Measurements from ENCODE around the gene ITIH5. TPM values are rescaled to one million over a fixed set of nuclear protein-coding genes. Genes with fewer than 3 reads are reported as not detected.
"Not testable (repeated sequence)": the region's sequence is repeated elsewhere in the genome, so short reads cannot be mapped to it uniquely, and the experiment has no call there.

The ITIH5 gene
- total RNA-seq, 2 donors from 2014 or later, result 15.9 to 74.5 TPM

GRCh38 chr10:7696545-7696944 is 29.8 kb upstream of the ITIH5 start:
- ATAC-seq (ENCODE audit: insufficient number of reproducible peaks, low FRiP score, low read depth) (no peak), DNase-seq (ENCODE audit: low spot score) (peak; percentile 16)
- TF ChIP-seq CTCF (IDR thresholded peaks at IDR 0.05), result no peak
- Histone ChIP-seq H3K36me3 (no peaks in the 10 kb centered on the region), H3K9me3 (no peaks in the 10 kb centered on the region), H3K27me3 (replicated peaks; ENCODE audit: insufficient read depth) (no peaks in the 10 kb centered on the region), H3K27ac (peak overlapping the region; percentile 21 to 77), H3K4me3 (peak overlapping the region; percentile 19), H3K4me1 (ENCODE audit: control insufficient read depth in 1 of 2, low read depth in 2 of 2) (peaks cover 11 to 24% of the 10 kb centered on the region in 2 donors)

- H3K27ac ChIP-seq; H3K4me3 ChIP-seq; DNase-seq (ENCODE audit: low spot score); H3K36me3 ChIP-seq; ATAC-seq (ENCODE audit: insufficient number of reproducible peaks, low FRiP score, low read depth); H3K9me3 ChIP-seq; H3K27me3 ChIP-seq (replicated peaks; ENCODE audit: insufficient read depth): not testable (repeated sequence)
- peaks cover 11 to 23% of the 10 kb centered on the region in 2 donors for H3K4me1 ChIP-seq (ENCODE audit: control insufficient read depth in 1 of 2, low read depth in 2 of 2)
These were observed 26.4 kb upstream of the ITIH5 start for GRCh38 chr10:7693194-7693593.

GRCh38 chr10:7692368-7692767 is 25.6 kb upstream of the ITIH5 start:
- not testable (repeated sequence) for H3K4me3 ChIP-seq; ATAC-seq (ENCODE audit: insufficient number of reproducible peaks, low FRiP score, low read depth); H3K9me3 ChIP-seq; DNase-seq (ENCODE audit: low spot score); H3K27ac ChIP-seq; H3K27me3 ChIP-seq (replicated peaks; ENCODE audit: insufficient read depth); H3K36me3 ChIP-seq
- H3K4me1 ChIP-seq (ENCODE audit: control insufficient read depth in 1 of 2, low read depth in 2 of 2), result peaks cover 8 to 15% of the 10 kb centered on the region in 2 donors

- not testable (repeated sequence) for H3K4me3 ChIP-seq; ATAC-seq (ENCODE audit: insufficient number of reproducible peaks, low FRiP score, low read depth)
These were observed 24.3 kb upstream of the ITIH5 start for GRCh38 chr10:7690885-7691597.

GRCh38 chr10:7689591-7689990 is 22.8 kb upstream of the ITIH5 start:
- ATAC-seq (ENCODE audit: insufficient number of reproducible peaks, low FRiP score, low read depth), result no peak
- H3K4me3 ChIP-seq, result no peak overlapping the region
- H3K36me3 ChIP-seq, result no peaks in the 10 kb centered on the region
- DNase-seq (ENCODE audit: low spot score), result no peak
- no peaks in the 10 kb centered on the region for H3K4me1 ChIP-seq (ENCODE audit: control insufficient read depth in 1 of 2, low read depth in 2 of 2)
- no peaks in the 10 kb centered on the region for H3K27me3 ChIP-seq (replicated peaks; ENCODE audit: insufficient read depth)
- peaks cover 3% of the 10 kb centered on the region for H3K9me3 ChIP-seq
- no peak for TF ChIP-seq CTCF (IDR thresholded peaks at IDR 0.05)
- no peak overlapping the region for H3K27ac ChIP-seq

More at GRCh38 chr10:7690885-7691597, 24.3 kb upstream of the ITIH5 start:
- not testable (repeated sequence) for H3K27ac ChIP-seq; DNase-seq (ENCODE audit: low spot score); H3K36me3 ChIP-seq; H3K9me3 ChIP-seq; H3K27me3 ChIP-seq (replicated peaks; ENCODE audit: insufficient read depth); H3K4me1 ChIP-seq (ENCODE audit: control insufficient read depth in 1 of 2, low read depth in 2 of 2)

GRCh38 chr10:7687228-7687907 is 20.6 kb upstream of the ITIH5 start:
- no peaks in the 10 kb centered on the region for H3K27me3 ChIP-seq (replicated peaks; ENCODE audit: insufficient read depth)

More at GRCh38 chr10:7687228-7687907, 20.6 kb upstream of the ITIH5 start:
- TF ChIP-seq CTCF (IDR thresholded peaks at IDR 0.05), result peak; percentile 87
- peak; percentile 62 for DNase-seq (ENCODE audit: low spot score)
- Histone ChIP-seq H3K36me3 (no peaks in the 10 kb centered on the region), H3K4me3 (no peak overlapping the region), H3K9me3 (peaks cover 3% of the 10 kb centered on the region), H3K4me1 (ENCODE audit: control insufficient read depth in 1 of 2, low read depth in 2 of 2) (no peaks in the 10 kb centered on the region), H3K27ac (no peak overlapping the region)
- ATAC-seq (ENCODE audit: insufficient number of reproducible peaks, low FRiP score, low read depth), result peak; percentile 89

All from thoracic aorta (tissue), 2 donors.